Sigmoid colon (tissue), 7 donors: ENCODE data around the gene RBP7. TPM values are rescaled to one million over a fixed set of nuclear protein-coding genes. Genes with fewer than 3 reads are reported as not detected.
"Not testable (repeated sequence)": the region's sequence is repeated elsewhere in the genome, so short reads cannot be mapped to it uniquely, and the experiment has no call there.

Source experiments
- DNase-seq: peaks from one replicate; pipeline ENCODE4 v3.0.0-alpha.2; 2019
- H3K27ac ChIP-seq, 4 donors: fragments of 200-600 bp; sonication (generic); one replicate each; pipeline ENCODE4 v1.5.1; 2016 to 2019; ENCODE audit warnings: mild to moderate bottlenecking in 1 of 4
- H3K27me3 ChIP-seq, 3 donors: fragments of 200-600 bp; sonication (generic); one replicate each; pipeline ENCODE4 v1.5.1; 2019; ENCODE audit warnings: mild to moderate bottlenecking in 1 of 3
- H3K36me3 ChIP-seq, 4 donors: fragments of 200-600 bp; sonication (generic); one replicate each; pipeline ENCODE4 v1.5.1; 2016 to 2019
- H3K4me1 ChIP-seq, 4 donors: fragments of 200-600 bp; sonication (generic); one replicate each; pipeline ENCODE4 v1.5.1; 2017 to 2019
- H3K4me3 ChIP-seq, 4 donors: fragments of 200-600 bp; sonication (generic); one replicate each; pipeline ENCODE4 v1.5.1; 2017 to 2019; ENCODE audit warnings: mild to moderate bottlenecking in 2 of 4, moderate library complexity in 1 of 4
- H3K9me3 ChIP-seq, 4 donors: fragments of 200-600 bp in 3 of 4; sonication (generic) in 3 of 4; one replicate each; pipeline versions ENCODE4 v1.5.1 to v1.6.1; 2013 to 2019
- EP300 ChIP-seq, 4 donors: sonication (generic); formaldehyde crosslinking; IDR thresholded peaks; one replicate each; pipeline ENCODE4 v1.6.1; 2017; ENCODE audit warnings: antibody characterized with exemption in 4 of 4
- POLR2A ChIP-seq, 2 donors: fragments of 450-650 bp; IDR thresholded peaks; one replicate each; pipeline ENCODE4 v1.6.1; 2016; ENCODE audit warnings: antibody characterized with exemption in 2 of 2, mild to moderate bottlenecking in 2 of 2, moderate library complexity in 2 of 2
- POLR2AphosphoS5 ChIP-seq, 4 donors: sonication (generic); formaldehyde crosslinking; IDR thresholded peaks; one replicate each; pipeline ENCODE4 v1.6.1; 2017; ENCODE audit warnings: antibody characterized with exemption in 4 of 4
- WGBS, 2 donors: extraction: QIAGEN DNeasy Blood & Tissue Kit; methylation state at CpG; one replicate each; pipeline ENCODE4 v1.1.7; 2013; 5-methylcytosine and 5-hydroxymethylcytosine counted together
- intact Hi-C: fragments of 100-400 bp; cut with DNase I; formaldehyde crosslinking; loops from one replicate; pipeline ENCODE4 v1.15.1; 2023
- polyA plus RNA-seq, 3 donors: library from polyadenylated mRNA; stranded (reverse); fragments of 200-250 nt; gene quantifications; one replicate each; pipeline ENCODE4 v1.2.3, GENCODE V29; 2013
- total RNA-seq, 4 donors: library from RNA; depleted of rRNA; stranded (reverse); fragments of >200 nt; gene quantifications; one replicate each; pipeline ENCODE4 v1.1.0, GENCODE V29; 2016
- TF ChIP-seq, protein P1 (sequence below), 4 experiments: fragments of 450-650 bp in 3 of 4; fragments of 200-600 bp in 1 of 4; IDR thresholded peaks; one replicate each; pipeline ENCODE4 v1.5.1; 2016 to 2019; ENCODE audit warnings: antibody characterized with exemption in 4 of 4, mild to moderate bottlenecking in 3 of 4, moderate library complexity in 2 of 4
- donor health status: healthy with polysubstance abuse.
- donor health status: Bipolar disorder and iron deficiency.
- donor health status: healthy.

Gene RBP7
- total and polyA plus RNA-seq, 7 donors, result 4.2 to 13.2 (median 10.0) TPM

DNA sequence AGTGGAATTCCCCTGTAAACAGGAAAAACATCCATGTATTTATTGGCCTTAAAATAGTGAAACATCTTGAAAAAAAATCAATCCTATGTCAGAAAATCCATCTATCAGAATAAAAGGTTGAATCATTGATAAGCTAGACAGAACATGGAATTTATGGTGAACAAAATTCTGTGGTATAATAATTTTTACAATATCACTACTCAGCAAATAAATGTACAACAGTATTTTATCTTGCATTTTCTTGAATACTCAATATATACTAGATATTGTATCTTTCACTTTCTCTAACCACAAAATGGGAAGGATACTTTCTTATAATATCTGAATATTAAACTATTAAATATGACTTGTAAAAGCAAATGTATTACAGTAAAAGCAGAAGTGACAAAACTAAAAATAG lies 30.0 kb downstream of the RBP7 start:
- TF ChIP-seq EP300 (IDR thresholded peaks at IDR 0.05) (no peak), POLR2AphosphoS5 (IDR thresholded peaks at IDR 0.05) (no peak), POLR2A (IDR thresholded peaks at IDR 0.05) (no peak)
- TF ChIP-seq, protein P1, sequence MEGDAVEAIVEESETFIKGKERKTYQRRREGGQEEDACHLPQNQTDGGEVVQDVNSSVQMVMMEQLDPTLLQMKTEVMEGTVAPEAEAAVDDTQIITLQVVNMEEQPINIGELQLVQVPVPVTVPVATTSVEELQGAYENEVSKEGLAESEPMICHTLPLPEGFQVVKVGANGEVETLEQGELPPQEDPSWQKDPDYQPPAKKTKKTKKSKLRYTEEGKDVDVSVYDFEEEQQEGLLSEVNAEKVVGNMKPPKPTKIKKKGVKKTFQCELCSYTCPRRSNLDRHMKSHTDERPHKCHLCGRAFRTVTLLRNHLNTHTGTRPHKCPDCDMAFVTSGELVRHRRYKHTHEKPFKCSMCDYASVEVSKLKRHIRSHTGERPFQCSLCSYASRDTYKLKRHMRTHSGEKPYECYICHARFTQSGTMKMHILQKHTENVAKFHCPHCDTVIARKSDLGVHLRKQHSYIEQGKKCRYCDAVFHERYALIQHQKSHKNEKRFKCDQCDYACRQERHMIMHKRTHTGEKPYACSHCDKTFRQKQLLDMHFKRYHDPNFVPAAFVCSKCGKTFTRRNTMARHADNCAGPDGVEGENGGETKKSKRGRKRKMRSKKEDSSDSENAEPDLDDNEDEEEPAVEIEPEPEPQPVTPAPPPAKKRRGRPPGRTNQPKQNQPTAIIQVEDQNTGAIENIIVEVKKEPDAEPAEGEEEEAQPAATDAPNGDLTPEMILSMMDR (IDR thresholded peaks at IDR 0.05), result no peak
- Histone ChIP-seq H3K36me3 (no peaks in the 10 kb centered on the region), H3K27ac (no peak overlapping the region), H3K4me1 (peaks cover 0 to 2% (median 0%) of the 10 kb centered on the region in 4 donors), H3K4me3 (no peak overlapping the region), H3K9me3 (no peaks in the 10 kb centered on the region), H3K27me3 (no peaks in the 10 kb centered on the region)
- no peak for DNase-seq
- intact Hi-C loops, result no loop called here

DNA sequence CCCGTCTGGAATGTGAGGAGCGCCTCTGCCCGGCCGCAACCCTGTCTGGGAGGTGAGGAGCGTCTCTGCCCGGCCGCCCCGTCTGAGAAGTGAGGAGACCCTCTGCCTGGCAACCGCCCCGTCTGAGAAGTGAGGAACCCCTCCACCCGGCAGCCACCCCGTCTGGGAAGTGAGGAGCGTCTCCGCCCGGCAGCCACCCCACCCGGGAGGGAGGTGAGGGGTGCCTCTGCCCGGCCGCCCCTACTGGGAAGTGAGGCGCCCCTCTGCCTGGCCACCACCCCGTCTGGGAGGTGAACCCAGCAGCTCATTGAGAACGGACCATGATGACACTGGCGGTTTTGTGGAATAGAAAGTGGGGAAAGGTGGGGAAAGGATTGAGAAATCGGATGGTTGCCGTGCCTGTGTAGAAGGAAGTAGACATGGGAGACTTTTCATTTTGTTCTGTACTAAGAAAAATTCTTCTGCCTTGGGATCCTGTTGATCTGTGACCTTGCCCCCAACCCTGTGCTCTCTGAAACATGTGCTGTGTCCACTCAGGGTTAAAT lies 32.0 kb downstream of the RBP7 start:
- intact Hi-C loops, H3K27me3 ChIP-seq, H3K36me3 ChIP-seq, DNase-seq, H3K27ac ChIP-seq, H3K4me3 ChIP-seq, H3K9me3 ChIP-seq: not testable (repeated sequence)
- peaks cover 0 to 12% (median 2%) of the 10 kb centered on the region in 4 donors for H3K4me1 ChIP-seq
- WGBS, 2 donors, result 91% methylated on average over 24 of the region's 24 CpGs

DNA sequence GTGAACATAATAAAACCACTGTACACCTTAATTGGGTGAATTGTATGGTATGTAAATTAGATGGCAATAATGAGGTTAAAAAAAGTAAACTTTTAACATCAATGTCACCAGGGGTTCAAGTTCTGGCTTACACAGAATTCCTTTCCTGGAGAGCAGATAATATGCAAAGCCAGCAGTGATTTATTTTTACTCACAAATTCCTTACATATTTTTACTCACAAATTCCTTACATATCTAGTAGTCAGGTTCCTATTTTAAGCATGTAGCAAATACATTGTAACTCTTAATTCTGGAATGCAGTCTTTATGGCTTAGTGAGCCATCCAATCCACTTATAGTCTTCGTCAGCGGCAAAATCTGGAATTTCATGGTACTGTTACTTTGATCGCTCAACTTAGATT lies 34.4 kb downstream of the RBP7 start:
- Histone ChIP-seq H3K4me3 (no peak overlapping the region), H3K36me3 (peaks cover 0 to under 1% (median 0%) of the 10 kb centered on the region in 4 donors), H3K27me3 (no peaks in the 10 kb centered on the region), H3K27ac (no peak overlapping the region), H3K4me1 (peaks cover 0 to 24% (median 20%) of the 10 kb centered on the region in 4 donors), H3K9me3 (no peaks in the 10 kb centered on the region)
- no peak for TF ChIP-seq POLR2AphosphoS5 (IDR thresholded peaks at IDR 0.05)
- TF ChIP-seq, protein P1 (IDR thresholded peaks at IDR 0.05), result no peak
- no peak for TF ChIP-seq POLR2A (IDR thresholded peaks at IDR 0.05)
- TF ChIP-seq EP300 (IDR thresholded peaks at IDR 0.05), result no peak
- intact Hi-C loops, result loop anchor here (5.0 kb wide), 1 partner anchor 89 kb away; the partner anchor contains the start of genes LZIC and NMNAT1
- 91 to 97% methylated on average over 3 of the region's 3 CpGs for WGBS, 2 donors
- no peak for DNase-seq

DNA sequence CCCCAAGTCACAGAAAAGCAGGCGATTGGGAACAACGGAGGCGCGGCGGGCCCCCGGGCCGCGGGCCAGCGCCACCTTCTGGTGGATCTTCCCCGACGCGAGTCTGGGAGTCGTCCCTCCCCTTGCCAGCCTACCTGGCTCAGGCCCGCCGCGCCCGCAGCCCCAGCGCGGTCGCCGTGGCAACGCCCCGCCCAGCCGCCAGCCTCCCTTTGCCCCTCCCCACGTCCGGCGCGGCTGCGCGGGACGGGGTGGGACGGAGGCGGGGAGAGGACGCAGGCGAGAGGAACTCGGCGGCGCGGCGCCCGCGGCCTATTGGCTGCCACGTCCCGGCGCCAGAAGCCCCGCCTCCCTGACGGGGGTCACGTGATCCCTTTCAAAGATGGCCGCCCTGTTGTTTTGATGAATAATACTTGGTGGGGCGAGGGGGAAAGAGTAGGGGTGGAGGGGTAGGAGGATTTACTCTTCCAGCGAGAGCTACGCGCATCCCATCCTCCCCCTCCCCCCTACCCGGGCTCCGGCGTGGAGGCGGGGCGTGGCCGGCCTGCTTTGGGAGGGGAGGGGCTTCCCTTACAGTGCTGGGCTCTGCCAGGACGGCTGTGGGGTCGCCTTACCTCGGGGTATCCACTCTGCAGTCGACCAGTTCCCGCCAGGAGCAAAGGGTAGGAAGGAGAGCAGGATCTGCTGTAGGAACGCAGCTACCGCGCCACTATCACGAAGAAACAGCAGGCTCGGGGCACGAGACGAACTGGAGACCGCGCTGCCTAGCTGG lies 35.7 kb downstream of the RBP7 start, which contains the start of gene UBE4B:
TSS of gene UBE4B (plus strand) at position 369 of the 769 bp plus-strand sequence. CDS start 713 bp downstream, outside the sequence.
- no peaks in the 10 kb centered on the region for H3K27me3 ChIP-seq
- DNase-seq, result peak; percentile 98
- peak within 1 kb of the TSS; percentile 91 to 98 (median 96) for H3K27ac ChIP-seq
- TF ChIP-seq POLR2A (IDR thresholded peaks at IDR 0.05) (peak in 1 of 2 donors; percentile 33), EP300 (IDR thresholded peaks at IDR 0.05) (no peak), POLR2AphosphoS5 (IDR thresholded peaks at IDR 0.05) (peak; percentile 33 to 75 (median 64))
- TF ChIP-seq, protein P1 (IDR thresholded peaks at IDR 0.05), result peak in 3 of 4 experiments; percentile 58 to 75 (median 69)
- peaks cover 0 to 14% (median 0%) of the 10 kb centered on the region in 4 donors for H3K36me3 ChIP-seq
- 0 to 1% methylated on average over 73 of the region's 73 CpGs for WGBS, 2 donors
- H3K9me3 ChIP-seq, result no peaks in the 10 kb centered on the region
- peaks cover 0 to 28% (median 21%) of the 10 kb centered on the region in 4 donors for H3K4me1 ChIP-seq
- intact Hi-C loops, result loop anchor here (1.0 to 5.0 kb wide), 4 partner anchors 76 to 178 kb away; partner anchors contain the start of genes KIF1B, LZIC and NMNAT1
- H3K4me3 ChIP-seq, result peak within 1 kb of the TSS; percentile 95 to 97 (median 96)

DNA sequence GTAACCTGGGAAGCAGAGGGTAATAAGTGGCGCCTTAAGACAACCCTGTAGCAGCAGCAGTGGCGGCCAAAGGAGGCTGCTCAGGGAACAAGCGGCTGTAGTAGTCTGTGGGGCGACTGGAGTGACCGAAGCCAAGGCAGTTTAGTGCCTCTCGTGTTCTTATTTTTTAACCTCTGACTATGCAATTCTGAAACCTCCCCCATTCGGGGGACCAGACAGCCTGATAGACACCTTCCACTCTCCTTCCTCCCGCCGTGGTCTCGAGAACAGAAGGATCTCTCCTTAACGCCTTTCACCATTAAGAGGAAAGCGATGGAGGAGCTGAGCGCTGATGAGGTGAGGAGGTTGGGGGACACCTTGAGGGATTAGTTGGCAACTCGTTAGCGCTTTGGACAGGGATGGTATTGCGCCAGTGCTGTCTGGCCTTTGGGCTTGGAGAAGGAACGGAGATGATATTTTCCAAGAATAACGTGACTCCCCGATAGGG lies 36.4 kb downstream of the RBP7 start:
- peak; percentile 62 for DNase-seq
- intact Hi-C loops, result loop anchor here (2.0 to 5.0 kb wide), 3 partner anchors 75 to 177 kb away; partner anchors contain the start of genes KIF1B, LZIC and NMNAT1
- H3K27ac ChIP-seq, result peak overlapping the region; percentile 91 to 98 (median 96)
- no peaks in the 10 kb centered on the region for H3K9me3 ChIP-seq
- H3K36me3 ChIP-seq, result peaks cover 0 to 20% (median 0%) of the 10 kb centered on the region in 4 donors
- H3K4me1 ChIP-seq, result peaks cover 0 to 28% (median 21%) of the 10 kb centered on the region in 4 donors
- H3K27me3 ChIP-seq, result no peaks in the 10 kb centered on the region
- WGBS, 2 donors, result 0 to 1% methylated on average over 19 of the region's 19 CpGs
- TF ChIP-seq POLR2A (IDR thresholded peaks at IDR 0.05) (no peak), EP300 (IDR thresholded peaks at IDR 0.05) (no peak), POLR2AphosphoS5 (IDR thresholded peaks at IDR 0.05) (no peak)
- TF ChIP-seq, protein P1 (IDR thresholded peaks at IDR 0.05), result no peak
- peak overlapping the region; percentile 95 to 97 (median 96) for H3K4me3 ChIP-seq
